ENCODE data around the gene TMEM154.

TMEM154 gene

GRCh38 chr4:152628128-152628527 is 51.7 kb downstream of the TMEM154 start:
- DNase-seq, result no peak
- no peak for ATAC-seq

- DNase-seq (no peak), ATAC-seq (no peak)
These were observed 53.0 kb downstream of the TMEM154 start for GRCh38 chr4:152626790-152627189.

- DNase-seq (no peak), ATAC-seq (no peak)
These were observed 58.9 kb downstream of the TMEM154 start for GRCh38 chr4:152620915-152621314.

- ATAC-seq (no peak), DNase-seq (no peak)
These were observed 59.6 kb downstream of the TMEM154 start for GRCh38 chr4:152620218-152620617.

GRCh38 chr4:152619556-152619955 is 60.2 kb downstream of the TMEM154 start:
- ATAC-seq, result no peak

GRCh38 chr4:152618971-152619370 is 60.8 kb downstream of the TMEM154 start:
- ATAC-seq (no peak), DNase-seq (no peak)

More at GRCh38 chr4:152619556-152619955, 60.2 kb downstream of the TMEM154 start:
- no peak for DNase-seq

- ATAC-seq (no peak), DNase-seq (no peak)
These were observed 63.0 kb downstream of the TMEM154 start for GRCh38 chr4:152616804-152617203.

GRCh38 chr4:152613841-152614721 is 65.7 kb downstream of the TMEM154 start:
- ATAC-seq, result no peak
- DNase-seq, result no peak

GRCh38 chr4:152613351-152613750 is 66.4 kb downstream of the TMEM154 start:
- DNase-seq (no peak), ATAC-seq (no peak)

GRCh38 chr4:152610131-152610530 is 69.7 kb downstream of the TMEM154 start:
- no peak for DNase-seq
- no peak for ATAC-seq

- ATAC-seq, result no peak
- no peak for DNase-seq
These were observed 70.3 kb downstream of the TMEM154 start for GRCh38 chr4:152609481-152609880.

- no peak for DNase-seq
- no peak for ATAC-seq
These were observed 72.6 kb downstream of the TMEM154 start for GRCh38 chr4:152607178-152607577.

- DNase-seq (no peak), ATAC-seq (no peak)
These were observed 73.0 kb downstream of the TMEM154 start for GRCh38 chr4:152606753-152607152.

GRCh38 chr4:152605641-152606335 is 74.0 kb downstream of the TMEM154 start:
- no peak for DNase-seq
- ATAC-seq, result no peak

GRCh38 chr4:152605031-152605430 is 74.8 kb downstream of the TMEM154 start:
- ATAC-seq (no peak), DNase-seq (no peak)

- DNase-seq (no peak), ATAC-seq (no peak)
These were observed 78.6 kb downstream of the TMEM154 start for GRCh38 chr4:152601156-152601555.

- ATAC-seq (no peak), DNase-seq (no peak)
These were observed 80.2 kb downstream of the TMEM154 start for GRCh38 chr4:152599636-152600035.

GRCh38 chr4:152599095-152599494 is 80.7 kb downstream of the TMEM154 start:
- DNase-seq (no peak), ATAC-seq (no peak)

- no peak for DNase-seq
- ATAC-seq, result no peak
These were observed 81.3 kb downstream of the TMEM154 start for GRCh38 chr4:152598454-152598853.

- no peak for ATAC-seq
These were observed 84.5 kb downstream of the TMEM154 start for GRCh38 chr4:152594978-152595925.

GRCh38 chr4:152594057-152594456 is 85.7 kb downstream of the TMEM154 start:
- no peak for DNase-seq
- ATAC-seq, result no peak

More at GRCh38 chr4:152594978-152595925, 84.5 kb downstream of the TMEM154 start:
- no peak for DNase-seq

GRCh38 chr4:152591876-152592275 is 87.9 kb downstream of the TMEM154 start:
- no peak for ATAC-seq
- DNase-seq, result no peak

Data from stimulated activated naive CD8-positive, alpha-beta T cell treated with anti-CD3 and anti-CD28 coated beads, Interleukin-15, Interleukin-2, amounts not matched to agents 100 U/mL and 50 U/mL, for 24 hours (primary cell).